Neural cell (in vitro differentiated cells): Measurements from ENCODE around the gene LAMB2. TPM values are rescaled to one million over a fixed set of nuclear protein-coding genes. Genes with fewer than 3 reads are reported as not detected.

ENCODE experiments used
- H2AFZ ChIP-seq: fragments of 200-600, 300-800 bp; sonication (generic), shearing (Covaris generic); 2 replicates; pipeline ENCODE4 v1.6.0; 2014; ENCODE audit warnings: low read depth, mild to moderate bottlenecking, antibody characterized with exemption, low read length, moderate library complexity
- H3F3A ChIP-seq: fragments of 200-600 bp; shearing (Covaris generic); 2 replicates; pipeline ENCODE4 v1.6.1; 2016; ENCODE audit warnings: mild to moderate bottlenecking, moderate library complexity, mixed read lengths, antibody characterized with exemption, low read length; ENCODE audit not compliant: insufficient read depth, poor library complexity, severe bottlenecking
- H3K27ac ChIP-seq: fragments of 200-600, 300-800 bp; sonication (generic), shearing (Covaris generic); 2 replicates; pipeline ENCODE4 v1.5.1; 2014; ENCODE audit warnings: mild to moderate bottlenecking, low read length, moderate library complexity
- H3K27me3 ChIP-seq: fragments of 300-800, 200-600 bp; sonication (generic), shearing (Covaris generic); 2 replicates; pipeline ENCODE4 v1.6.0; 2014; ENCODE audit warnings: mild to moderate bottlenecking, low read depth, low read length, moderate library complexity; ENCODE audit not compliant: insufficient read depth
- H3K36me3 ChIP-seq: fragments of 300-800, 200-600 bp; sonication (generic), shearing (Covaris generic); 2 replicates; pipeline ENCODE4 v1.5.1; 2014; ENCODE audit warnings: mild to moderate bottlenecking, antibody characterized with exemption, low read length, moderate library complexity; ENCODE audit not compliant: insufficient read depth
- H3K4me2 ChIP-seq: fragments of 300-800, 200-600 bp; sonication (generic), shearing (Covaris generic); 2 replicates; pipeline ENCODE4 v1.6.0; 2014; ENCODE audit warnings: mild to moderate bottlenecking, low read length
- H3K4me3 ChIP-seq: fragments of 300-800, 200-600 bp; sonication (generic), shearing (Covaris generic); 2 replicates; pipeline ENCODE4 v1.5.1; 2014; ENCODE audit warnings: mild to moderate bottlenecking, low read length, moderate library complexity
- H3K79me2 ChIP-seq: fragments of 200-600 bp; shearing (Covaris generic); replicated peaks from 2 replicates; pipeline ENCODE4 v1.6.0; 2014; ENCODE audit warnings: mild to moderate bottlenecking, low read length, moderate library complexity; ENCODE audit not compliant: insufficient read depth
- H3K9ac ChIP-seq: fragments of 300-800, 200-600 bp; sonication (generic), shearing (Covaris generic); 2 replicates; pipeline ENCODE4 v1.6.1; 2016; ENCODE audit warnings: mild to moderate bottlenecking, low read length, mixed read lengths
- H3K9me2 ChIP-seq: fragments of 200-600 bp; shearing (Covaris generic); 2 replicates; pipeline ENCODE4 v1.6.1; 2016; ENCODE audit warnings: mild to moderate bottlenecking, low read length, mixed read lengths; ENCODE audit not compliant: insufficient read depth
- H3K9me3 ChIP-seq: fragments of 200-600, 300-800 bp; sonication (generic), shearing (Covaris generic); 2 replicates; pipeline ENCODE4 v1.6.1; 2016; ENCODE audit warnings: mild to moderate bottlenecking, mixed run types, low read length, moderate library complexity, mixed read lengths
- H4K20me1 ChIP-seq: fragments of 200-600 bp; shearing (Covaris generic); 2 replicates; pipeline ENCODE4 v1.6.1; 2016; ENCODE audit warnings: mild to moderate bottlenecking, mixed run types; ENCODE audit not compliant: insufficient read depth
- EP300 ChIP-seq: fragments of 450-650 bp; conservative IDR thresholded peaks from 2 replicates; pipeline ENCODE4 v1.6.1; 2014; ENCODE audit warnings: antibody characterized with exemption, mild to moderate bottlenecking, moderate library complexity; ENCODE audit not compliant: poor library complexity, severe bottlenecking
- EZH2 ChIP-seq: fragments of 200-600, 300-800 bp; shearing (Covaris generic), sonication (generic); IDR thresholded peaks from 2 replicates; pipeline ENCODE4 v1.6.1; 2014; ENCODE audit warnings: antibody characterized with exemption, low read length, borderline replicate concordance, mild to moderate bottlenecking; ENCODE audit not compliant: insufficient read depth, poor library complexity, severe bottlenecking
- MXI1 ChIP-seq: fragments of 450-650 bp; conservative IDR thresholded peaks from 2 replicates; pipeline ENCODE4 v1.6.1; 2014; ENCODE audit warnings: antibody characterized with exemption, mild to moderate bottlenecking; ENCODE audit not compliant: poor library complexity, severe bottlenecking
- POLR2AphosphoS5 ChIP-seq: IDR thresholded peaks from 2 replicates; pipeline ENCODE4 v1.6.1; 2012
- RAD21 ChIP-seq: fragments of 450-650 bp; conservative IDR thresholded peaks from 2 replicates; pipeline ENCODE4 v1.6.1; 2014; ENCODE audit warnings: antibody characterized with exemption, mild to moderate bottlenecking, moderate library complexity
- SMC3 ChIP-seq: fragments of 450-650 bp; conservative IDR thresholded peaks from 2 replicates; pipeline ENCODE4 v1.6.1; 2014; ENCODE audit warnings: antibody characterized with exemption, mild to moderate bottlenecking, moderate library complexity; ENCODE audit not compliant: poor library complexity
- TAF1 ChIP-seq: IDR thresholded peaks from 2 replicates; pipeline ENCODE4 v1.6.1; 2012; ENCODE audit warnings: low read depth
- polyA plus RNA-seq: library from polyadenylated mRNA; depleted of rRNA; stranded (reverse); fragments of >200 nt; gene quantifications from 2 replicates; pipeline ENCODE4 v1.2.3, GENCODE V29; 2014
- TF ChIP-seq, protein P1 (sequence below): IDR thresholded peaks from 2 replicates; pipeline ENCODE4 v1.6.1; 2012; ENCODE audit warnings: borderline replicate concordance
- TF ChIP-seq, protein P2 (sequence below): fragments of 450-650 bp; IDR thresholded peaks from 2 replicates; pipeline ENCODE4 v1.5.1; 2014; ENCODE audit warnings: antibody characterized with exemption, mild to moderate bottlenecking, moderate library complexity; ENCODE audit not compliant: poor library complexity, severe bottlenecking

LAMB2 gene
- polyA plus RNA-seq, 1 donor from 2014 or later, result 15.9 TPM

DNA sequence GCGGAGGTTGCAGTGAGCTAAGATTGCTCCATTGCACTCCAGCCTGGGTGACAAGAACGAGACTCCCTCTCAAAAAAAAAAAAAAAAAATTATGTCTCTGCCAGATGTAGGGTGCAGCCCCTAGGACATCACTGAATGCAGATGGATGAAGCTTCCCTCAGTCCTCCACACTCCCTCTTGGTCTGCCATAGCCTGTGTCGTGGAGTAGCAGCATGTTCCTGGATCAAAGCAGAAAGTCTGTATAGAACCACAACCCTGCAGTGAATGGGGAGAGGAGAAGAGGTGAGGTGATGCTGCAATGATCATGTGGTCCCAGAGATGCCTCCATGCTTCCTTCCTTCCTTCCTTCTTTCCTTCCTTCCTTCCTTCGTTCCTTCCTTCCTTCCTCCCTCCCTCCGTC is 15.3 kb upstream of the LAMB2 start:
- H4K20me1 ChIP-seq, result no peaks in the 10 kb centered on the region
- no peak for TF ChIP-seq EZH2
- TF ChIP-seq RAD21, result no peak
- TF ChIP-seq EP300, result no peak
- TF ChIP-seq, protein P1, sequence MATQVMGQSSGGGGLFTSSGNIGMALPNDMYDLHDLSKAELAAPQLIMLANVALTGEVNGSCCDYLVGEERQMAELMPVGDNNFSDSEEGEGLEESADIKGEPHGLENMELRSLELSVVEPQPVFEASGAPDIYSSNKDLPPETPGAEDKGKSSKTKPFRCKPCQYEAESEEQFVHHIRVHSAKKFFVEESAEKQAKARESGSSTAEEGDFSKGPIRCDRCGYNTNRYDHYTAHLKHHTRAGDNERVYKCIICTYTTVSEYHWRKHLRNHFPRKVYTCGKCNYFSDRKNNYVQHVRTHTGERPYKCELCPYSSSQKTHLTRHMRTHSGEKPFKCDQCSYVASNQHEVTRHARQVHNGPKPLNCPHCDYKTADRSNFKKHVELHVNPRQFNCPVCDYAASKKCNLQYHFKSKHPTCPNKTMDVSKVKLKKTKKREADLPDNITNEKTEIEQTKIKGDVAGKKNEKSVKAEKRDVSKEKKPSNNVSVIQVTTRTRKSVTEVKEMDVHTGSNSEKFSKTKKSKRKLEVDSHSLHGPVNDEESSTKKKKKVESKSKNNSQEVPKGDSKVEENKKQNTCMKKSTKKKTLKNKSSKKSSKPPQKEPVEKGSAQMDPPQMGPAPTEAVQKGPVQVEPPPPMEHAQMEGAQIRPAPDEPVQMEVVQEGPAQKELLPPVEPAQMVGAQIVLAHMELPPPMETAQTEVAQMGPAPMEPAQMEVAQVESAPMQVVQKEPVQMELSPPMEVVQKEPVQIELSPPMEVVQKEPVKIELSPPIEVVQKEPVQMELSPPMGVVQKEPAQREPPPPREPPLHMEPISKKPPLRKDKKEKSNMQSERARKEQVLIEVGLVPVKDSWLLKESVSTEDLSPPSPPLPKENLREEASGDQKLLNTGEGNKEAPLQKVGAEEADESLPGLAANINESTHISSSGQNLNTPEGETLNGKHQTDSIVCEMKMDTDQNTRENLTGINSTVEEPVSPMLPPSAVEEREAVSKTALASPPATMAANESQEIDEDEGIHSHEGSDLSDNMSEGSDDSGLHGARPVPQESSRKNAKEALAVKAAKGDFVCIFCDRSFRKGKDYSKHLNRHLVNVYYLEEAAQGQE, result no peak
- no peak for TF ChIP-seq MXI1
- TF ChIP-seq SMC3, result no peak
- no peak overlapping the region for H3K4me2 ChIP-seq

DNA sequence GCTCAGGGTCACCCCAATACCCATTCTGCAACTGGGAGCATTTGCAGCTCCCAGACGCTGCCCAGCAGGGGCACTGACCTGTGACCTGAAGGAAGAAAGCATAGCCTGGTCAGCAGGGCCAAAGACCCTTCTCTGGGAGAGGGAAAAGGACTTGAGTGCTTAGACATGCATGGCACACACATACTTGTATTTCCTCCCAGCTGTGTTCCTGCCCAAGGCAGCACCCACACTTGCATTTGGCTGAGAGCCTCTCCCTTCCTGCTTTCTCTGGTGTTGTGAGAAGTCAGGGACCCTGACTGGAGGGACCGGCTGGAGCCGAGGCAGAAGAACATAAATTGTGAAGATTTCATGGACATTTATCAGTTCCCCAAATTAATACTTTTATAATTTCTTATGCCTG is 7.2 kb upstream of the LAMB2 start:
- Histone ChIP-seq H3K9me3 (no peaks in the 10 kb centered on the region), H3K79me2 (no peaks in the 10 kb centered on the region), H3K4me3 (no peak overlapping the region), H3K9me2 (no peaks in the 10 kb centered on the region), H2AFZ (no peak overlapping the region), H3K9ac (no peak overlapping the region), H3K4me2 (no peak overlapping the region), H3K27me3 (no peaks in the 10 kb centered on the region), H4K20me1 (no peaks in the 10 kb centered on the region), H3K27ac (no peak overlapping the region), H3K36me3 (no peaks in the 10 kb centered on the region), H3F3A (no peaks in the 10 kb centered on the region)
- TF ChIP-seq TAF1 (no peak), MXI1 (no peak), SMC3 (no peak), EZH2 (no peak), RAD21 (no peak), POLR2AphosphoS5 (no peak), EP300 (no peak)
- TF ChIP-seq, protein P2, sequence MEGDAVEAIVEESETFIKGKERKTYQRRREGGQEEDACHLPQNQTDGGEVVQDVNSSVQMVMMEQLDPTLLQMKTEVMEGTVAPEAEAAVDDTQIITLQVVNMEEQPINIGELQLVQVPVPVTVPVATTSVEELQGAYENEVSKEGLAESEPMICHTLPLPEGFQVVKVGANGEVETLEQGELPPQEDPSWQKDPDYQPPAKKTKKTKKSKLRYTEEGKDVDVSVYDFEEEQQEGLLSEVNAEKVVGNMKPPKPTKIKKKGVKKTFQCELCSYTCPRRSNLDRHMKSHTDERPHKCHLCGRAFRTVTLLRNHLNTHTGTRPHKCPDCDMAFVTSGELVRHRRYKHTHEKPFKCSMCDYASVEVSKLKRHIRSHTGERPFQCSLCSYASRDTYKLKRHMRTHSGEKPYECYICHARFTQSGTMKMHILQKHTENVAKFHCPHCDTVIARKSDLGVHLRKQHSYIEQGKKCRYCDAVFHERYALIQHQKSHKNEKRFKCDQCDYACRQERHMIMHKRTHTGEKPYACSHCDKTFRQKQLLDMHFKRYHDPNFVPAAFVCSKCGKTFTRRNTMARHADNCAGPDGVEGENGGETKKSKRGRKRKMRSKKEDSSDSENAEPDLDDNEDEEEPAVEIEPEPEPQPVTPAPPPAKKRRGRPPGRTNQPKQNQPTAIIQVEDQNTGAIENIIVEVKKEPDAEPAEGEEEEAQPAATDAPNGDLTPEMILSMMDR, result no peak
- TF ChIP-seq, protein P1, result no peak

More for the DNA sequence above, 15.3 kb upstream of the LAMB2 start:
- no peaks in the 10 kb centered on the region for H3K9me3 ChIP-seq
- no peaks in the 10 kb centered on the region for H3K79me2 ChIP-seq
- no peaks in the 10 kb centered on the region for H3K36me3 ChIP-seq
- H3K9me2 ChIP-seq, result no peaks in the 10 kb centered on the region
- H3K9ac ChIP-seq, result no peak overlapping the region
- H3K4me3 ChIP-seq, result no peak overlapping the region
- H2AFZ ChIP-seq, result no peak overlapping the region
- H3F3A ChIP-seq, result no peaks in the 10 kb centered on the region
- no peak overlapping the region for H3K27ac ChIP-seq
- no peaks in the 10 kb centered on the region for H3K27me3 ChIP-seq
